ENCODE measurements around the gene LGALS1. TPM values are rescaled to one million over a fixed set of nuclear protein-coding genes. Genes with fewer than 3 reads are reported as not detected.
A peak's percentile ranks its signal among the peaks of the same experiment; 100 is the strongest.

The LGALS1 gene
- total RNA-seq, 2 donors from 2014 or later = 10.4 to 16.0 TPM

- no peak for TF ChIP-seq CTCF (conservative IDR thresholded peaks at IDR 0.05)
- H3K9me3 ChIP-seq (ENCODE audit: control insufficient read depth, low read length) = no peaks in the 10 kb centered on the region
- H3K9ac ChIP-seq (ENCODE audit: extremely low read depth, low read length, poor library complexity, severe bottlenecking) = no peak overlapping the region
- no peak overlapping the region for H3K4me3 ChIP-seq (ENCODE audit: low read length)
- Mint-ChIP-seq H3K36me3 (ENCODE audit: low read depth) (no peaks in the 10 kb centered on the region), H3K4me1 (peaks cover 5% of the 10 kb centered on the region), H3K27ac (no peak overlapping the region), H3K27me3 (ENCODE audit: insufficient read depth) (no peaks in the 10 kb centered on the region), H3K9me3 (no peaks in the 10 kb centered on the region), H3K4me3 (no peak overlapping the region)
- no peaks in the 10 kb centered on the region for H3K27me3 ChIP-seq (ENCODE audit: control insufficient read depth, insufficient read depth, low read length, poor library complexity, severe bottlenecking)
- WGBS, 2 experiments (ENCODE audit: insufficient coverage in 1 of 2, insufficient read length in 1 of 2) = 91 to 93% methylated on average over 6 to 7 of the region's 7 CpGs
- peaks cover 4% of the 10 kb centered on the region for H3K4me1 ChIP-seq (ENCODE audit: control insufficient read depth, insufficient read depth, low read length)
- no peak for DNase-seq
- no peaks in the 10 kb centered on the region for H3K36me3 ChIP-seq (ENCODE audit: control insufficient read depth, insufficient read depth, low read length)
- H3K27ac ChIP-seq (ENCODE audit: low read depth, low read length) = no peak overlapping the region
Measured at GRCh38 chr22:37680191-37680851, 4.9 kb downstream of the LGALS1 start.

- Mint-ChIP-seq H3K9me3 (no peaks in the 10 kb centered on the region), H3K27me3 (ENCODE audit: insufficient read depth) (no peaks in the 10 kb centered on the region), H3K27ac (no peak overlapping the region), H3K4me3 (no peak overlapping the region), H3K36me3 (ENCODE audit: low read depth) (no peaks in the 10 kb centered on the region), H3K4me1 (peaks cover 6% of the 10 kb centered on the region)
- no peaks in the 10 kb centered on the region for H3K27me3 ChIP-seq (ENCODE audit: control insufficient read depth, insufficient read depth, low read length, poor library complexity, severe bottlenecking)
- no peak overlapping the region for H3K27ac ChIP-seq (ENCODE audit: low read depth, low read length)
- no peaks in the 10 kb centered on the region for H3K36me3 ChIP-seq (ENCODE audit: control insufficient read depth, insufficient read depth, low read length)
- H3K9me3 ChIP-seq (ENCODE audit: control insufficient read depth, low read length) = no peaks in the 10 kb centered on the region
- no peak for DNase-seq
- TF ChIP-seq CTCF (conservative IDR thresholded peaks at IDR 0.05) = no peak
- peaks cover 4% of the 10 kb centered on the region for H3K4me1 ChIP-seq (ENCODE audit: control insufficient read depth, insufficient read depth, low read length)
- 91 to 100% methylated on average over 1 to 2 of the region's 2 CpGs for WGBS, 2 experiments (ENCODE audit: insufficient coverage in 1 of 2, insufficient read length in 1 of 2)
- no peak overlapping the region for H3K4me3 ChIP-seq (ENCODE audit: low read length)
- H3K9ac ChIP-seq (ENCODE audit: extremely low read depth, low read length, poor library complexity, severe bottlenecking) = no peak overlapping the region
Measured at GRCh38 chr22:37681001-37681424, 5.6 kb downstream of the LGALS1 start.

- Mint-ChIP-seq H3K36me3 (ENCODE audit: low read depth) (no peaks in the 10 kb centered on the region), H3K27ac (no peak overlapping the region)
- 38 to 47% methylated on average over 5 to 6 of the region's 6 CpGs for WGBS, 2 experiments (ENCODE audit: insufficient coverage in 1 of 2, insufficient read length in 1 of 2)
Measured at GRCh38 chr22:37681556-37682049, 6.2 kb downstream of the LGALS1 start.

More at GRCh38 chr22:37681556-37682049, 6.2 kb downstream of the LGALS1 start:
- Histone ChIP-seq H3K9me3 (ENCODE audit: control insufficient read depth, low read length) (no peaks in the 10 kb centered on the region), H3K4me3 (ENCODE audit: low read length) (no peak overlapping the region), H3K27ac (ENCODE audit: low read depth, low read length) (no peak overlapping the region), H3K36me3 (ENCODE audit: control insufficient read depth, insufficient read depth, low read length) (no peaks in the 10 kb centered on the region), H3K9ac (ENCODE audit: extremely low read depth, low read length, poor library complexity, severe bottlenecking) (no peak overlapping the region), H3K4me1 (ENCODE audit: control insufficient read depth, insufficient read depth, low read length) (no peaks in the 10 kb centered on the region), H3K27me3 (ENCODE audit: control insufficient read depth, insufficient read depth, low read length, poor library complexity, severe bottlenecking) (no peaks in the 10 kb centered on the region)
- Mint-ChIP-seq H3K9me3 (no peaks in the 10 kb centered on the region), H3K4me1 (peaks cover 5% of the 10 kb centered on the region), H3K4me3 (no peak overlapping the region), H3K27me3 (ENCODE audit: insufficient read depth) (no peaks in the 10 kb centered on the region)
- DNase-seq = peak; percentile 92
- TF ChIP-seq CTCF (conservative IDR thresholded peaks at IDR 0.05) = peak; percentile 92
